Measurements from ENCODE around the gene TNFRSF4.

Gene TNFRSF4

GRCh38 chr1:1246577-1247340, 32.8 kb upstream of the TNFRSF4 start, which contains the start of gene C1QTNF12:
C1QTNF12 (minus strand) TSS chr1:1246722; CDS start chr1:1246690, 32 bp downstream.
- TF ChIP-seq CTBP1 (IDR thresholded peaks at IDR 0.05; ENCODE audit: borderline replicate concordance), result no peak
- TF ChIP-seq SUZ12 (IDR thresholded peaks at IDR 0.05), result no peak
- TF ChIP-seq ZNF384 (IDR thresholded peaks at IDR 0.05), result no peak
- TF ChIP-seq SP1 (IDR thresholded peaks at IDR 0.05), result no peak
- no peak for TF ChIP-seq TARDBP (IDR thresholded peaks at IDR 0.05)
- TF ChIP-seq ARNT (IDR thresholded peaks at IDR 0.05), result no peak
- no peak for TF ChIP-seq LEF1 (IDR thresholded peaks at IDR 0.05; ENCODE audit: borderline replicate concordance)
- no peak for TF ChIP-seq HDGF (IDR thresholded peaks at IDR 0.05; ENCODE audit: borderline replicate concordance)
- no peak for TF ChIP-seq L3MBTL2 (conservative IDR thresholded peaks at IDR 0.05)
- no peak for TF ChIP-seq FOXM1 (IDR thresholded peaks at IDR 0.05; ENCODE audit: borderline replicate concordance)
- TF ChIP-seq FOXK2 (IDR thresholded peaks at IDR 0.05), result no peak
- TF ChIP-seq BHLHE40 (IDR thresholded peaks at IDR 0.05; ENCODE audit: borderline replicate concordance), result no peak
- no peak for TF ChIP-seq NFRKB (IDR thresholded peaks at IDR 0.05)
- TF ChIP-seq FOXA1 (IDR thresholded peaks at IDR 0.05), result no peak
- no peak for TF ChIP-seq PKNOX1 (IDR thresholded peaks at IDR 0.05)
- TF ChIP-seq ELF4 (IDR thresholded peaks at IDR 0.05), result no peak
- ChIA-PET CTCF (no interaction called here), POLR2A (no interaction called here)
- no peak for DNase-seq (ENCODE audit: extremely low spot score)

GRCh38 chr1:1245817-1246576, 32.0 kb upstream of the TNFRSF4 start:
- DNase-seq (ENCODE audit: extremely low spot score), result no peak
- POLR2A ChIA-PET, result no interaction called here
- CTCF ChIA-PET, result no interaction called here
- no peak for TF ChIP-seq TARDBP (IDR thresholded peaks at IDR 0.05)
- TF ChIP-seq FOXM1 (IDR thresholded peaks at IDR 0.05; ENCODE audit: borderline replicate concordance), result no peak
- no peak for TF ChIP-seq SUZ12 (IDR thresholded peaks at IDR 0.05)
- no peak for TF ChIP-seq CTBP1 (IDR thresholded peaks at IDR 0.05; ENCODE audit: borderline replicate concordance)
- TF ChIP-seq LEF1 (IDR thresholded peaks at IDR 0.05; ENCODE audit: borderline replicate concordance), result no peak
- TF ChIP-seq L3MBTL2 (conservative IDR thresholded peaks at IDR 0.05), result no peak
- no peak for TF ChIP-seq FOXK2 (IDR thresholded peaks at IDR 0.05)
- no peak for TF ChIP-seq FOXA1 (IDR thresholded peaks at IDR 0.05)
- TF ChIP-seq ZNF384 (IDR thresholded peaks at IDR 0.05), result no peak
- TF ChIP-seq HDGF (IDR thresholded peaks at IDR 0.05; ENCODE audit: borderline replicate concordance), result no peak
- no peak for TF ChIP-seq SP1 (IDR thresholded peaks at IDR 0.05)
- no peak for TF ChIP-seq ELF4 (IDR thresholded peaks at IDR 0.05)
- no peak for TF ChIP-seq PKNOX1 (IDR thresholded peaks at IDR 0.05)
- no peak for TF ChIP-seq NFRKB (IDR thresholded peaks at IDR 0.05)

GRCh38 chr1:1245178-1245816, 31.3 kb upstream of the TNFRSF4 start:
- TF ChIP-seq PKNOX1 (IDR thresholded peaks at IDR 0.05), result no peak
- TF ChIP-seq HDGF (IDR thresholded peaks at IDR 0.05; ENCODE audit: borderline replicate concordance), result no peak
- no peak for TF ChIP-seq FOXM1 (IDR thresholded peaks at IDR 0.05; ENCODE audit: borderline replicate concordance)
- no peak for TF ChIP-seq ZNF384 (IDR thresholded peaks at IDR 0.05)
- ChIA-PET CTCF (no interaction called here), POLR2A (no interaction called here)
- DNase-seq (ENCODE audit: extremely low spot score), result no peak

- DNase-seq (ENCODE audit: extremely low spot score), result no peak
- ChIA-PET POLR2A (no interaction called here), CTCF (no interaction called here)
- no peak for TF ChIP-seq ARNT (IDR thresholded peaks at IDR 0.05)
- no peak for TF ChIP-seq SUZ12 (IDR thresholded peaks at IDR 0.05)
- TF ChIP-seq FOXA1 (IDR thresholded peaks at IDR 0.05), result no peak
- TF ChIP-seq SP1 (IDR thresholded peaks at IDR 0.05), result no peak
Measured at GRCh38 chr1:1244192-1244811, 30.3 kb upstream of the TNFRSF4 start.

- ChIA-PET POLR2A (no interaction called here), CTCF (no interaction called here)
- TF ChIP-seq LEF1 (IDR thresholded peaks at IDR 0.05; ENCODE audit: borderline replicate concordance) (no peak), SUZ12 (IDR thresholded peaks at IDR 0.05) (no peak), TARDBP (IDR thresholded peaks at IDR 0.05) (no peak), ARNT (IDR thresholded peaks at IDR 0.05) (no peak), BHLHE40 (IDR thresholded peaks at IDR 0.05; ENCODE audit: borderline replicate concordance) (no peak), FOXA1 (IDR thresholded peaks at IDR 0.05) (no peak), CTBP1 (IDR thresholded peaks at IDR 0.05; ENCODE audit: borderline replicate concordance) (no peak), NFRKB (IDR thresholded peaks at IDR 0.05) (no peak), FOXK2 (IDR thresholded peaks at IDR 0.05) (no peak), FOXM1 (IDR thresholded peaks at IDR 0.05; ENCODE audit: borderline replicate concordance) (no peak), HDGF (IDR thresholded peaks at IDR 0.05; ENCODE audit: borderline replicate concordance) (no peak)
- DNase-seq (ENCODE audit: extremely low spot score), result no peak
Measured at GRCh38 chr1:1243807-1244191, 29.8 kb upstream of the TNFRSF4 start.
